GM12891 (cell line): ENCODE measurements around the gene FMN1.

Experiments used
- POLR2AphosphoS5 ChIP-seq: IDR thresholded peaks from 2 replicates; pipeline ENCODE4 v1.6.1; 2011; ENCODE audit warnings: low read depth, low read length, control low read depth
- POU2F2 ChIP-seq: IDR thresholded peaks from 2 replicates; pipeline ENCODE4 v1.6.1; 2011; ENCODE audit warnings: low read depth, mild to moderate bottlenecking, control low read depth, low read length, moderate library complexity

GRCh38 chr15:33158366-33158765 is 36.1 kb downstream of the FMN1 start:
- TF ChIP-seq POU2F2 (no peak), POLR2AphosphoS5 (no peak)
